ENCODE results near the gene NTRK1. TPM values are rescaled to one million over a fixed set of nuclear protein-coding genes. Genes with fewer than 3 reads are reported as not detected.
"Not testable (repeated sequence)": the region's sequence is repeated elsewhere in the genome, so short reads cannot be mapped to it uniquely, and the experiment has no call there.

The NTRK1 gene
- total RNA-seq, 1 experiment from 2014 or later, result 0.81 TPM

DNA sequence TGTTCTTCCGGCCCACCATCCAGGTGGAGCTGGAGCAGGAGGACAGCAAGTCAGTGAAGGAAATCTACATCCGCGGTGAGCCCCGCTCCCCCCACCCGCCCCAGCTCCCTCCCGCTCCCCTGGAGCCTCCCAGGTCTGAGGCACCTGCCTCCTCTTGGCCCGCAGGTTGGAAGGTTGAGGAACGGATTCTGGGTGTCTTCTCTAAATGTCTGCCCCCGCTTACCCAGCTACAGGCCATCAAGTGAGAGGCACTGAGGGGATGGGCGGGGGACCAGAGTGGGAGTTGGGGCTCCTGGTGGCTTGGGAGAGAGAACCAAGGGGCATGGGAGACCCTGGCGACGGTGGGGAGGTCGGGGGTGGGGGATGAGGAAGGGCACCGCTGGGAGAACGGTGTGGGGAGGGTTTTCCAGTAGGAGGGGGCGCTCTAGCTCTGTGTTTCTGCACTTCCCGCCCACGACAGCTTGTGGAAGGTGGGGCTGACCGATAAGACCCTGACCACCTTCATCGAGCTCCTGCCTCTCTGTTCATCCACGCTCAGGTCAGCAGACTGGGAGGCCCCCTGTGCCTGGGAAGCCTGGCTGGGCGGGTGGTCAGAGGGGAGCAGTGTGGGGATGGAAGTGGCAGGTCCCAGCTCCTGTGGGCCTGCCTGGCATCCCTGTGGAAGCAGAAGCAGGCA is 64.0 kb downstream of the NTRK1 start:
- DNase-seq (ENCODE audit: low spot score), result no peak
- in situ Hi-C loops (cut with HindIII; ENCODE audit: low sequenced_read_pairs), result no loop called here

DNA sequence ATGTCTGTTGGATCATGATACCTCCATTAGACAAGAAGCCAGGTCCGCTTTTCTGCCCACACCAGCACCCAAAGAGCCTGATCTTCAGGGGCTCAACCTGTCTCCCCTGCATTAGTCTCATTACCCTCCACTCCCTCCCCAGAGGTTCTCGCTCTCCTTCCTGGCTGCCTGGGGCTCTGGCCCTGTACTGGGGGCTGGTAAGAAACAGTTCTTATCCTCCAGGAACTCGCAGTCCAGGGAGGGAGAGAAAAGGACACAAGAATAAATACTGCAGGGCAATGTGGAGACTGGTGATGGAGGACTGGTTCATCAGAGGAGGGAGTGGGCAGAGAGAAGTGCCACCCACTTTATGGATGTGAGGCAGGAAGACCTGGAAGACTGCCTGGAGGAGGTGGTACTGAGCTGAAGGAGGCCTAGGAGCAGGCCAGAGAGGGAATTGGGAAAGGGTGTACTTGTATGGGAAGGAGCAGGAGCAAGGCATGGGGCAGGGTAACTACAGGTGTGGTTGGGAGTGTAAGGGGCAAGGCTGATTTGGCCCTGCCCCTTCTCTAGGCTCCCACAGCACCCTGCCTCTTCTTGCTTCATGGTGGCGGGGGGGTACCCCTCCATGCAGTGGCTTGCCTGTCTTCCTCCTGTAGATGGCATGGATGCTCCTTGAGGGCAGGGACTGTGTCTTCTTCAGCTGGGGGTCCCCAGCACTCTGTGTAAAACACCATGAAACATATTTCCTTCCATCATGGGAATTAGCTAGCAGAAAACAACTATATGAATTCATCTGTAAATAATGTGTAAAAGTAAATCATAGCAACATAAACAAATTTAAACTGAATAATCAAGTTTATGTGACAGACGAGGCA is 64.7 kb downstream of the NTRK1 start:
- in situ Hi-C loops (cut with HindIII; ENCODE audit: low sequenced_read_pairs), result no loop called here
- no peak for DNase-seq (ENCODE audit: low spot score)

DNA sequence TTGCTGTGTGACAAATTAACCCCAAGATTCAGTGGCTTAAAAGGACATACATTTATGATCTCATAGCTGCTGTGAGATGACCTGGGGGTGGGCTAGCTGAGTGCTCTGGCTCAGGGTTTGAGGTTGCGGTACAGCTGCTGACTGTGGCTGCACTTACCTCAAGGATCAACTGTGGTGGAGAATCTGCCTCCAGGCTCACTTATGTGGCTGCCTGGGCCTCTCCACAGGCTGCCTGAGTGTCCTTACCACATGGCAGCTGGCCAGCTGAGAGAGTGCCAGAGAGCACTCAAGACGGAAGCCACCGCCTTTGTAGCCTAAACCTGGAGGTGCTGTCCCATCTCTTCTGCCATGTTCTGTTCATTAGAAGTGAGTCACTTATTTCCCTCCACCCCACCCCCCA is 65.5 kb downstream of the NTRK1 start:
- in situ Hi-C loops (cut with HindIII; ENCODE audit: low sequenced_read_pairs), result no loop called here
- DNase-seq (ENCODE audit: low spot score), result peak; percentile 18

DNA sequence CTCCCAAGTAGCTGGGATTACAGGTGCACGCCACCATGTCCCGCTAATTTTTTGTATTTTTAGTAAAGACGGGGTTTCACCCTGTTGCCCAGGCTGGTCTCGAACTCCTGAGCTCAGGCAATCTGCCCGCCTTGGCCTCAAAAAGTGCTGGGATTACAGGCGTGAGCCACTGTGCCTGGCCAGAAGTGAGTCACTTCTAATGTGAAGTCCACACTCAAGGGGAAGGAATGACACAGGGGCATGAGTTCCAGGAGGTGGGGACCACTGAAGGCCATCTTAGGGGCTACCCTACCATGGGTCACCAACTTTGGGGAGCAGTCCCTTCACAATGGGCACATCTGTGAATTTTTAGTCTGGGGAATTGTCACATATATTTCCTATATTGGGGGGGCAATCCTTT is 66.0 kb downstream of the NTRK1 start:
- in situ Hi-C loops (cut with HindIII; ENCODE audit: low sequenced_read_pairs); DNase-seq (ENCODE audit: low spot score): not testable (repeated sequence)

DNA sequence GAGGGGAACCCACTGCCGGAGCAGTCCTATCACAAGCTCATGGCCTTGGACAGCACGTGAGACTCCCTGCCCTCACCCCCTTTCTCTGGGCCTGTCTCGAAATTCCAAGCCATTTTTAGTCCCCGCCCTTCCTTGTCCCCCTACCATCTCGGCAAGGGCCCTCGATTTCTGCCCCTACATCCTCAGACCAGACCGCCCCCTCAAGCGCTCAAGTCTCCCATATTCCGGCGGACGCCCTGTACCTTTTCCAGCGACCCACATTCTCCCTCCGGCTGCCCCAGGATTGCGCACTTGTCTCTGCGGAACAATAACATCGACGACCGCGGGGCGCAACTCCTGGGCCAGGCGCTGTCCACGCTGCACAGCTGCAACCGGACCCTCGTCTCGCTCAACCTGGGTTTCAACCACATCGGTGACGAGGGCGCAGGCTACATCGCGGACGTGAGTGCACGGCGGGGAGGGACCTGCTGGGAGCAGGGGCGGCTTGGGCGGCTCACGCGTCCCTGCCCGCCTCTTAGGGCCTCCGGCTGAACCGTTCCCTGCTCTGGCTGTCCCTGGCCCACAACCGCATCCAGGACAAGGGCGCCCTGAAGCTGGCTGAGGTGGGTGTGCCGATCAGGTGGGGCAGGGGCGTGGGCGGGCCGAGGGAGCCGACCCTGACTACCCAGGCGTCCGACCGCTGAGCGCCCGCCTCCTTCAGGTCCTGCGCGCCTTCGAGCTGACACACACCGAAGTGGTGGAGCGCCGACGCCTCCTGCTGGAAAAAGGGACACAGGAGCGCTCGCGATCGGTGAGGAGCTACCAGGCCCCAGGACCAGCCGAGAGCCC is 66.8 kb downstream of the NTRK1 start:
- in situ Hi-C loops (cut with HindIII; ENCODE audit: low sequenced_read_pairs), result no loop called here
- peak; percentile 50 for DNase-seq (ENCODE audit: low spot score)

DNA sequence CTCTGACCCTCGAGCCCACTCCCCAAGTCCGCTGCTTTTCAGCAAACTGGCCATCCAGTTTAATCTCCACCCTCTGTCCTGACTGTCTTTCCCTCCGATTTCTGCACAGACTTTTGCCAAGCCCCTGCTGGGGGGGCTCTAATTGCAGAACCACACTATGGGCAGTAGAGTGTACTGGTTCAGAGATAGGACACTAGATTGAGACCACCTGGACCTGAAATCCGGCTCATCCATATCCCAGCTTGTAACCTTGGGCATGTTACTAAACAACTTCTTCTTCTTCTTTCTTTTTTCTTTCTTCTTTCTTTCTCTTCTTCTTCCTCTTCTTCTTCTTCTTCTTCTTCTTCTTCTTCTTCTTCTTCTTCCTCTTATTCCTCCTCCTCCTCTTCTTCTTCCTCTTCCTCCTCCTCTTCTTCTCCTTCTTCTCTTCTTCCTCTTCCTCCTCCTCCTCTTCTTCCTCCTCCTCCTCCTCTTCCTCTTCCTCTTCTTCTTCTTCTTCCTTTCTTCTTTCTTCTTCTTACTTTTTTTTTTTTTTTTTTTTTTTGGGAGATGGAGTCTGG is 67.5 kb downstream of the NTRK1 start:
- no peak for DNase-seq (ENCODE audit: low spot score)
- in situ Hi-C loops (cut with HindIII; ENCODE audit: low sequenced_read_pairs), result no loop called here

DNA sequence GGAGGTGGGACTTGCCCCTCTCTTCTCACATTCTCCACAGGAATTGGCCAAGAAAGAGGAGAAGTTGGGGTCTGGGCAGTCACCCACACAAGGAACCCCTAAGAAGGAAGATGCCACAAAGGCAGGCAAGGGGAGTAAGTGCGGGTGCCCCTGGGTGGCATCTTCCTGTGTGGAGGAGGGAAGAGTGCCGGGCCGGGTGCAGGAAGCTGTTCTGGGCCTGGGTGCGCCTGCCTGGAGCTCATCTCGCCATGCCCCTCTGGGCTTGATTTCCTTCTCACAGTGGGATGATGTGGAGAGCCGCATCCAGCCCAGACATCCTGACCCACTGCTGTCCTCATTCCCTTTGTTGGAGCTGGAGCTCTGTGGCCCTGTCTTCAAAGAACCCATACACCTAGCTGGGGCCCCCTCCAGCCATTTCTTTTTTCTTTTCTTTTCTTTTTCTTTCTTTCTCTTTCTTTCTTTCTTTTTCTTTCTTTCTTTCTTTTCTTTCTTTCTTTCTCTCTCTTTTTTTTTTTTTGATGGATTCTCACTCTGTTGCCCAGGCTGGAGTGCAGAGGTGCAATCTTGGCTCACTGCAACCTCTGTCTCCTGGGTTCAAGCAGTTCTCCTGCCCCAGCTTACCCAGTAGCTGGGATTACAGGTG is 69.1 kb downstream of the NTRK1 start:
- in situ Hi-C loops (cut with HindIII; ENCODE audit: low sequenced_read_pairs), result no loop called here
- DNase-seq (ENCODE audit: low spot score), result no peak

DNA sequence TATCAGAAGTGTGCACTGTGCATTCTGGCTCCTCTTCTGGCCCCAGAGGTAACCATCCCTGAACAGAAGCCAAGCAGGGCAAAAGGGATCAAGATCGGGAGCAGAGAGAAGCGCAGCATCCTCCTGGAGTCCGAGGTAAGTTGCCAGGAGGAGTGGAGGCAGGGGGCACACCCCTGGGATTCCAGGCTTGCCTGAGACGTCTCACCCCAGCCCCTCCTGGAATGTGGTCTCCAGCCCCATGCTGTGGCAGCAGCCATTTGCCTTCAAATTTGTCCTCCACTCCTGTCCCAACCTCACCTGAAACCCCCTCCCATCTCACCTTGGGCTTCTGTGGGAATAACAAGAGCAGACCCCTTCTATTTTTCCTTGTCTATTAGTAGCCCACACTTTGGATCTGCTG is 69.8 kb downstream of the NTRK1 start:
- in situ Hi-C loops (cut with HindIII; ENCODE audit: low sequenced_read_pairs), result no loop called here
- no peak for DNase-seq (ENCODE audit: low spot score)

Other genes starting within 250 kb of the NTRK1 start
- gene HAPLN2, start 241.4 kb upstream of the NTRK1 start, total RNA-seq (2014; rRNA removed; shearing (Covaris generic)), result 0.25 and 0.44 TPM in 2 replicates
- 23.9 and 30.9 TPM in 2 replicates for gene BCAN, start 218.7 kb upstream of the NTRK1 start, total RNA-seq (2014; rRNA removed; shearing (Covaris generic))
- 170 and 183 TPM in 2 replicates for gene NES, start 183.5 kb upstream of the NTRK1 start, total RNA-seq (2014; rRNA removed; shearing (Covaris generic))
- gene CRABP2, start 155.3 kb upstream of the NTRK1 start, total RNA-seq (2014; rRNA removed; shearing (Covaris generic)), result 1,143 and 1,168 TPM in 2 replicates
- 24.6 and 54.8 TPM in 2 replicates for gene METTL25B, start 132.4 kb upstream of the NTRK1 start, total RNA-seq (2014; rRNA removed; shearing (Covaris generic))
- 29.8 and 31.9 TPM in 2 replicates for gene ISG20L2, start 132.1 kb upstream of the NTRK1 start, total RNA-seq (2014; rRNA removed; shearing (Covaris generic))
- gene MRPL24, start 119.8 kb upstream of the NTRK1 start, total RNA-seq (2014; rRNA removed; shearing (Covaris generic)), result 34.2 and 88.7 TPM in 2 replicates
- 481 and 510 TPM in 2 replicates for gene HDGF, start 109.2 kb upstream of the NTRK1 start, total RNA-seq (2014; rRNA removed; shearing (Covaris generic))
- gene PRCC, start 93.3 kb upstream of the NTRK1 start, total RNA-seq (2014; rRNA removed; shearing (Covaris generic)), result 45.4 and 51.1 TPM in 2 replicates
- 1.8 and 2.4 TPM in 2 replicates for gene SH2D2A, start 44.0 kb upstream of the NTRK1 start, total RNA-seq (2014; rRNA removed; shearing (Covaris generic))
- gene INSRR, start 1.7 kb upstream of the NTRK1 start, total RNA-seq (2014; rRNA removed; shearing (Covaris generic)), result not detected in 2 replicates
- 6.6 and 7.1 TPM in 2 replicates for gene PEAR1, start 32.9 kb downstream of the NTRK1 start, total RNA-seq (2014; rRNA removed; shearing (Covaris generic))
- gene LRRC71, start 59.8 kb downstream of the NTRK1 start, total RNA-seq (2014; rRNA removed; shearing (Covaris generic)), result not detected in 2 replicates
- 20.3 and 23.1 TPM in 2 replicates for gene ARHGEF11, start 184.9 kb downstream of the NTRK1 start, total RNA-seq (2014; rRNA removed; shearing (Covaris generic))
- not detected in 2 replicates for gene ETV3L, start 238.9 kb downstream of the NTRK1 start, total RNA-seq (2014; rRNA removed; shearing (Covaris generic))

Data from G401 (cell line).